Activated CD8-positive, alpha-beta memory T cell treated with anti-CD3 and anti-CD28 coated beads, Interleukin-2, amount 50 U/mL, for 1 hour (primary cell): ENCODE data around the gene HMGA1.

Experiments
- DNase-seq: peaks from one replicate; pipeline ENCODE4 v3.0.0-alpha.2; 2020; ENCODE audit errors: extremely low read depth

Gene HMGA1

DNA sequence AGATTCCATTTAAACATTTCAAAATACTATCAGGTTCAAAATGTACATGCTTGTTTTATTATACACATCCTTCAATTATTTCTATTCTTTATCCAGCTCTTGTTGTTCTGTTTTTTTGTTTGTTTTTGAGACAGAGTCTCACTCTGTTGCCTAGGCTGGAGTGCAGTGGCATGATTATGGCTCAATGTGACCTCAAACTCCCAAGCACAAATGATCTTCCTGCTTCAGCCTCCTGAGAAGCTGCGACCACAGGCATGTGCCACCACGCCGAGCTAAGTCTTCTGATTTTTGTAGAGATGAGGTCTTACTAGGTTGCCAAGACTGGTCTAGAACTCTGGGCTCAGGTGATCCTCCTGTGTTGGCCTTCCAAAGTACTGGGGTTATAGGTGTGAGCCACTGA is 56.3 kb downstream of the HMGA1 start:
- no peak for DNase-seq

DNA sequence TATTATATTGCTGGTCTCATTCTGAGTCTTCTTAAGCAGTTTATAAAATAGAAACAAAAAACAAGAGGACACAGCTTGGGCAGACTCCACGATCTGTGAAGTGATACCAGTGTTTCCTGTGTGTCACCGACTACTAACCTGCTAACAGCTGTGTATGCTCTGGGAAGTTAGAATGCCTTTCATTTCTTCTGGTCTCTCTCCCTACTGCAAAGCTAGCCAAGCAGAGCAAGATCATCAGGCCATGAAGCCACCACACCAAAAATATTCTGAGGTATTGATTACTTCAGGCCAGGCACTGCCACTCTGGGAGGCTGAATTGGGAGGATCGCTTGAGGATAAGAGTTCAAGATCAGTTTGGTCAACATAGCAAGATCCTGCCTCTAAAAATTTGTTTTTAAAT is 59.0 kb downstream of the HMGA1 start:
- no peak for DNase-seq
